H1 (cell line): ENCODE data around the gene MPHOSPH10.

Source experiments
- CHD1 ChIP-seq: IDR thresholded peaks from 2 replicates; pipeline ENCODE4 v1.6.1; 2012; ENCODE audit warnings: low read depth, low read length, improper control_type of control experiment
- CTCF ChIP-seq, 3 experiments: IDR thresholded peaks; 1 replicate in 2 of 3; 2 replicates in 1 of 3; pipeline versions ENCODE4 v1.5.1 to v1.6.1; 2011; ENCODE audit warnings: low read length in 3 of 3, mild to moderate bottlenecking in 3 of 3, inconsistent platforms in 2 of 3, low read depth in 1 of 3, moderate library complexity in 1 of 3; ENCODE audit not compliant: insufficient read depth in 1 of 3; ENCODE audit errors: control extremely low read depth in 1 of 3
- EP300 ChIP-seq, 2 experiments: IDR thresholded peaks; 1 replicate in 1 of 2; 2 replicates in 1 of 2; pipeline ENCODE4 v1.6.1; 2011 to 2012; ENCODE audit warnings: low read depth in 2 of 2, low read length in 2 of 2, mild to moderate bottlenecking in 2 of 2, borderline replicate concordance in 1 of 2, inconsistent platforms in 1 of 2, moderate library complexity in 1 of 2
- EZH2 ChIP-seq: fragments of 200-600 bp; sonication (generic); IDR thresholded peaks from 2 replicates; pipeline ENCODE4 v1.7.1; 2012; ENCODE audit warnings: low read depth, mild to moderate bottlenecking, moderate library complexity, low read length, inconsistent platforms; ENCODE audit not compliant: severe bottlenecking
- GABPA ChIP-seq: IDR thresholded peaks from 2 replicates; pipeline ENCODE4 v1.6.1; 2011; ENCODE audit warnings: mild to moderate bottlenecking, low read length, moderate library complexity, borderline replicate concordance; ENCODE audit not compliant: insufficient read depth
- HDAC2 ChIP-seq, 2 experiments: fragments of 300-600 bp in 1 of 2; sonication (generic) in 1 of 2; IDR thresholded peaks; 2 replicates each; pipeline ENCODE4 v1.6.1; 2011 to 2012; ENCODE audit warnings: low read depth in 2 of 2, low read length in 2 of 2, mild to moderate bottlenecking in 2 of 2, moderate library complexity in 2 of 2, borderline replicate concordance in 1 of 2, inconsistent platforms in 1 of 2
- JUN ChIP-seq: IDR thresholded peaks from 2 replicates; pipeline ENCODE4 v1.6.1; 2011; ENCODE audit warnings: low read depth, mild to moderate bottlenecking, improper control_type of control experiment, low read length
- MAX ChIP-seq: IDR thresholded peaks from 2 replicates; pipeline ENCODE4 v1.6.1; 2012; ENCODE audit warnings: inconsistent platforms
- POLR2A ChIP-seq, 2 experiments: IDR thresholded peaks; 1 replicate in 1 of 2; 2 replicates in 1 of 2; pipeline ENCODE4 v1.6.1; 2011; ENCODE audit warnings: low read depth in 2 of 2, low read length in 2 of 2, mild to moderate bottlenecking in 2 of 2; ENCODE audit errors: control extremely low read depth in 1 of 2
- RAD21 ChIP-seq, 2 experiments: IDR thresholded peaks in 1 of 2; conservative IDR thresholded peaks in 1 of 2; 2 replicates each; pipeline ENCODE4 v1.6.1; 2011; ENCODE audit warnings: low read depth in 2 of 2, low read length in 2 of 2, improper control_type of control experiment in 1 of 2, inconsistent platforms in 1 of 2, mild to moderate bottlenecking in 1 of 2, moderate library complexity in 1 of 2
- TAF7 ChIP-seq: optimal IDR thresholded peaks from 2 replicates; pipeline ENCODE3; 2011; ENCODE audit warnings: low read depth, mild to moderate bottlenecking, inconsistent platforms, low read length, moderate library complexity, borderline replicate concordance
- ZNF274 ChIP-seq: IDR thresholded peaks from 2 replicates; pipeline ENCODE4 v1.7.0; 2012; ENCODE audit warnings: low read length, borderline replicate concordance; ENCODE audit errors: extremely low read depth

- TF ChIP-seq POLR2A (IDR thresholded peaks at IDR 0.05; ENCODE audit: control extremely low read depth in 1 of 2, low read depth in 2 of 2, low read length in 2 of 2), result no peak
- TF ChIP-seq CTCF (IDR thresholded peaks at IDR 0.05; ENCODE audit: control extremely low read depth in 1 of 3, insufficient read depth in 1 of 3, low read depth in 1 of 3, low read length in 3 of 3), result no peak
- no peak for TF ChIP-seq EZH2
- TF ChIP-seq EP300 (IDR thresholded peaks at IDR 0.05; ENCODE audit: borderline replicate concordance in 1 of 2, low read depth in 2 of 2, low read length in 2 of 2), result no peak
- TF ChIP-seq TAF7, result no peak
- TF ChIP-seq MAX, result no peak
- no peak for TF ChIP-seq ZNF274
- TF ChIP-seq GABPA, result no peak
- TF ChIP-seq CHD1, result no peak
- no peak for TF ChIP-seq RAD21 (IDR thresholded peaks at IDR 0.05 in 1 of 2, conservative IDR thresholded peaks at IDR 0.05 in 1 of 2; ENCODE audit: low read depth in 2 of 2, low read length in 2 of 2)
- no peak for TF ChIP-seq JUN
- no peak for TF ChIP-seq HDAC2 (IDR thresholded peaks at IDR 0.05; ENCODE audit: borderline replicate concordance in 1 of 2, low read depth in 2 of 2, low read length in 2 of 2)
These were observed 22.3 kb upstream of the MPHOSPH10 start for GRCh38 chr2:71108091-71108490.
